Measurements from ENCODE around the gene RGS3.

RGS3 gene

DNA sequence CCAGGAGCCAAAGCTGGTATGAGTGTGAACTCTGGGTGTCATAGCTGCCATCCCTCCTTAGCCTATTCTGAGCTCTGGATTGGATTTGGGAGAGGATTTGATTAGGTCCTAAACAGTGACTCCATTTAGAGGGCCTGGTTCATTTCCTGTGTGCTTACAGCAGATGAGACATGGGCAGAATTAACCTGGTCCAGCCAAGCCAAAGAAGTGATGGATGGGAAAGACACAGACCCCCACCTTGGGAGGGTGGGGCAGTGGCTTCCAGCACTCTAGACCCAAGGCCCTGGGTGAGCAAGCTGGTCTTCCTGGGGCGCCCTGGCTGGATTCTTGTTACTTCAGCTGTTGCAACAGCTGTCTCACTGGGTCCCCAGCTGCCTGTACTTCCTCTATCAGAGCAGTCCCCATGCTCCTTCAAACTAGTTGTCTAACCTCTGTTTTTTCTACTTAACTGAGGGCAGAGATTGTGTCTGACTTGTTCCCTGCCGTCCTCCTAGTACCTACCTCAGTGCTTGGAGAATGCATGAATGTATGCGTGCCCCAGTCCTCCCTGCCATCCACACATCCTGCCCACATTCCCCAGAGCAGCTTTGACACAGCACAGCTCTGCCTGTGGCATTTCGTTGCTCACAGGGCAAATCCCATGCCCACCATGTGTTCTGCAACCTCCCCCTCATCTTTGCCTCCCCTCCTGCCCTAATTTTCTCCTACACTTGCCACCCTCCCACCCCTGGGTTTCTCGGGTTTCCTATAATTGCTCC, 115.9 kb downstream of the RGS3 start:
- H3K4me1 ChIP-seq (ENCODE audit: low read length) = peaks cover 58% of the 10 kb centered on the region

DNA sequence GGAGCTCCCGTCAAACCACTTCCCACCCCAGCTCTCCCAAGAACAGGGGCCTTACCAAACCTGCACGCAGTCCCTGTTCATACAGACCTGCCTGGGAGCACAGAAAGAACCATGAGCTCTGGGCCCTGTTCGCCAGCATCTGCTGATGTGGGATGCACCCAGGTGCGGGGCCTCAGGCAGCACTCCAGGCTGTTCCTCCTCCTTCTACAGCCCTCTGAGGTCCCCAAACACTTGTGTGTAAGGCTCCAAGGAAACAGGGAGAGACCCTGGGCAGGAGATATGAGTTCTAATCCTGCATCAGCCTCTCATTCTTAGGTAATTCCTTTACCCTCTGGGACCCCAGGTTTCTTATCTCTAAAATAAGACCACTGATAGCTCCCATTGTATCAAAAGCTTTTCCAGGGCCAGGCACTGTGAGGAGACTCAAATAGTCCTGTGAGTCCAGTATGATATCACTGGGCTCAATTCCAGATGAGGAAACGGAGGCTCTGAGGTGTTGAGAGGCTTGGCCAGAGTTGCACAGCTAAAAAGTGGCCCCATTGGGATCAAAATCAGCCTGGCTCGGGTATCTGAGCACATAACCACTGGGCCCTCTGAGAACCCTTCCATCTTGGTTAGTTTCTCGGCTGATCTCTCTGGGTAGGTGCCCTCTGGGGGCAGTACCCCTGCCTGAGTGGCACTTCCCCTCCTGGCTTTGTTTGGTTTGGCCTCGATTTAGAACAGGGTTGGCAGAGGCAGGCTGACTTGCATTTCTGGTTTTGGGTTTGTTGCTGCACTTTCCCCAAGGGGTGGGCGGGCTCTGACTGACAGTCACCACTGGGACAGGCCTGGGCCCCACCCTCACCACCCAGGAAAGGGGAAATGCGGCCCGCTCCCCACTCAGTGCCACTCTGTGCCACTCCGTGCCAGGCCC, 116.8 kb downstream of the RGS3 start:
- Histone ChIP-seq H3K4me3 (ENCODE audit: low read length) (no peak overlapping the region), H3K36me3 (replicated peaks; ENCODE audit: insufficient read depth, low read length) (no peaks in the 10 kb centered on the region), H2AFZ (ENCODE audit: low read length) (no peak overlapping the region), H3K4me1 (ENCODE audit: low read length) (peaks cover 58% of the 10 kb centered on the region), H3F3A (ENCODE audit: insufficient read depth, low read length) (peaks cover 39% of the 10 kb centered on the region), H3K9ac (ENCODE audit: low read length) (no peak overlapping the region; the same call in 1 of the 2 replicates), H4K20me1 (ENCODE audit: insufficient read depth, low read length) (no peaks in the 10 kb centered on the region), H3K9me2 (replicated peaks; ENCODE audit: insufficient read depth, low read length) (no peaks in the 10 kb centered on the region), H3K79me2 (ENCODE audit: low read length) (peaks cover 26% of the 10 kb centered on the region; the same call in 1 of the 2 replicates), H3K27me3 (replicated peaks; ENCODE audit: insufficient read depth, low read length) (no peaks in the 10 kb centered on the region), H3K4me2 (ENCODE audit: low read depth, low read length) (peak overlapping the region; percentile 69; the same call in 1 of the 2 replicates), H3K9me3 (replicated peaks; ENCODE audit: insufficient read depth, low read length) (no peaks in the 10 kb centered on the region), H3K27ac (ENCODE audit: low read length) (peak overlapping the region; percentile 74; the same call in 1 of the 2 replicates)
- TF ChIP-seq, protein P1, sequence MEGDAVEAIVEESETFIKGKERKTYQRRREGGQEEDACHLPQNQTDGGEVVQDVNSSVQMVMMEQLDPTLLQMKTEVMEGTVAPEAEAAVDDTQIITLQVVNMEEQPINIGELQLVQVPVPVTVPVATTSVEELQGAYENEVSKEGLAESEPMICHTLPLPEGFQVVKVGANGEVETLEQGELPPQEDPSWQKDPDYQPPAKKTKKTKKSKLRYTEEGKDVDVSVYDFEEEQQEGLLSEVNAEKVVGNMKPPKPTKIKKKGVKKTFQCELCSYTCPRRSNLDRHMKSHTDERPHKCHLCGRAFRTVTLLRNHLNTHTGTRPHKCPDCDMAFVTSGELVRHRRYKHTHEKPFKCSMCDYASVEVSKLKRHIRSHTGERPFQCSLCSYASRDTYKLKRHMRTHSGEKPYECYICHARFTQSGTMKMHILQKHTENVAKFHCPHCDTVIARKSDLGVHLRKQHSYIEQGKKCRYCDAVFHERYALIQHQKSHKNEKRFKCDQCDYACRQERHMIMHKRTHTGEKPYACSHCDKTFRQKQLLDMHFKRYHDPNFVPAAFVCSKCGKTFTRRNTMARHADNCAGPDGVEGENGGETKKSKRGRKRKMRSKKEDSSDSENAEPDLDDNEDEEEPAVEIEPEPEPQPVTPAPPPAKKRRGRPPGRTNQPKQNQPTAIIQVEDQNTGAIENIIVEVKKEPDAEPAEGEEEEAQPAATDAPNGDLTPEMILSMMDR (IDR thresholded peaks at IDR 0.05; ENCODE audit: low read length) = no peak
- TF ChIP-seq EZH2phosphoT487 (IDR thresholded peaks at IDR 0.05; ENCODE audit: low read length) = no peak
- TF ChIP-seq EZH2 (optimal IDR thresholded peaks at IDR 0.05; ENCODE audit: low read depth, low read length) = no peak
- DNase-seq = peak; percentile 26

More for the DNA sequence above, 115.9 kb downstream of the RGS3 start:
- Histone ChIP-seq H3K9me3 (replicated peaks; ENCODE audit: insufficient read depth, low read length) (no peaks in the 10 kb centered on the region), H3K4me3 (ENCODE audit: low read length) (no peak overlapping the region; the same call in 1 of the 2 replicates), H3F3A (ENCODE audit: insufficient read depth, low read length) (peaks cover 39% of the 10 kb centered on the region), H3K4me2 (ENCODE audit: low read depth, low read length) (peak overlapping the region; percentile 69), H3K79me2 (ENCODE audit: low read length) (peaks cover 29% of the 10 kb centered on the region; the same call in 1 of the 2 replicates), H3K9me2 (replicated peaks; ENCODE audit: insufficient read depth, low read length) (no peaks in the 10 kb centered on the region), H3K27ac (ENCODE audit: low read length) (peak overlapping the region; percentile 74; the same call in 1 of the 2 replicates), H3K27me3 (replicated peaks; ENCODE audit: insufficient read depth, low read length) (no peaks in the 10 kb centered on the region), H2AFZ (ENCODE audit: low read length) (no peak overlapping the region), H3K9ac (ENCODE audit: low read length) (peak overlapping the region; percentile 5; the same call in 1 of the 2 replicates), H4K20me1 (ENCODE audit: insufficient read depth, low read length) (no peaks in the 10 kb centered on the region), H3K36me3 (replicated peaks; ENCODE audit: insufficient read depth, low read length) (no peaks in the 10 kb centered on the region)
- DNase-seq = peak; percentile 42
- TF ChIP-seq EZH2 (optimal IDR thresholded peaks at IDR 0.05; ENCODE audit: low read depth, low read length) = no peak
- TF ChIP-seq, protein P1 (IDR thresholded peaks at IDR 0.05; ENCODE audit: low read length) = no peak
- TF ChIP-seq EZH2phosphoT487 (IDR thresholded peaks at IDR 0.05; ENCODE audit: low read length) = no peak

DNA sequence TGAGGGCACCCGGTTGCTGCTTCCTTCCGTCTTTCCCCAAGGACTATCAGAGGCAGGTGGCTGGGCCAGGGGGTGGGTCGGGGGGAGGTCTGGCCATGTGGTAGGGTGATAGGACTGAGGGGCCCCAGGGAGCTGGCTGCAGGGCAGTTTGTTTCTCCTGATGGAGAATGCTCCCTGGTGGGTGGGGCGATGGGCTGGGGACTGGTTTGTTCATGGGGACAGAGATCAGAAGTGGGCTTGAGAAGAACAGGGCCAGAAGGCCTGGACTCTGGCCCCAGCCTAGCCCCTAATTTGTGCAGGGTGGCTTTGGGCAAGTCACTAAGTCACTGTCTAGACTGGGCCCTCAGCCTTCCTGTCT, 117.4 kb downstream of the RGS3 start:
- TF ChIP-seq EZH2 (optimal IDR thresholded peaks at IDR 0.05; ENCODE audit: low read depth, low read length) (no peak), EZH2phosphoT487 (IDR thresholded peaks at IDR 0.05; ENCODE audit: low read length) (no peak)
- Histone ChIP-seq H3K27me3 (replicated peaks; ENCODE audit: insufficient read depth, low read length) (no peaks in the 10 kb centered on the region), H3K9me3 (replicated peaks; ENCODE audit: insufficient read depth, low read length) (no peaks in the 10 kb centered on the region), H3K79me2 (ENCODE audit: low read length) (peaks cover 23% of the 10 kb centered on the region; the same call in 1 of the 2 replicates), H3K4me1 (ENCODE audit: low read length) (peaks cover 58% of the 10 kb centered on the region), H3K27ac (ENCODE audit: low read length) (no peak overlapping the region), H3K9me2 (replicated peaks; ENCODE audit: insufficient read depth, low read length) (no peaks in the 10 kb centered on the region), H4K20me1 (ENCODE audit: insufficient read depth, low read length) (no peaks in the 10 kb centered on the region), H2AFZ (ENCODE audit: low read length) (no peak overlapping the region), H3F3A (ENCODE audit: insufficient read depth, low read length) (peaks cover 39% of the 10 kb centered on the region), H3K4me2 (ENCODE audit: low read depth, low read length) (no peak overlapping the region), H3K36me3 (replicated peaks; ENCODE audit: insufficient read depth, low read length) (no peaks in the 10 kb centered on the region), H3K4me3 (ENCODE audit: low read length) (no peak overlapping the region), H3K9ac (ENCODE audit: low read length) (no peak overlapping the region)
- DNase-seq = no peak

All from MM.1S (cell line).